Neural cell (in vitro differentiated cells): ENCODE results near the gene KCNJ10. TPM values are rescaled to one million over a fixed set of nuclear protein-coding genes. Genes with fewer than 3 reads are reported as not detected.

Experiments used
- H2AFZ ChIP-seq: fragments of 200-600, 300-800 bp; sonication (generic), shearing (Covaris generic); 2 replicates; pipeline ENCODE4 v1.6.0; 2014; ENCODE audit warnings: low read depth, mild to moderate bottlenecking, antibody characterized with exemption, low read length, moderate library complexity
- H3F3A ChIP-seq: fragments of 200-600 bp; shearing (Covaris generic); 2 replicates; pipeline ENCODE4 v1.6.1; 2016; ENCODE audit warnings: mild to moderate bottlenecking, moderate library complexity, mixed read lengths, antibody characterized with exemption, low read length; ENCODE audit not compliant: insufficient read depth, poor library complexity, severe bottlenecking
- H3K27ac ChIP-seq: fragments of 200-600, 300-800 bp; sonication (generic), shearing (Covaris generic); 2 replicates; pipeline ENCODE4 v1.5.1; 2014; ENCODE audit warnings: mild to moderate bottlenecking, low read length, moderate library complexity
- H3K27me3 ChIP-seq: fragments of 300-800, 200-600 bp; sonication (generic), shearing (Covaris generic); 2 replicates; pipeline ENCODE4 v1.6.0; 2014; ENCODE audit warnings: mild to moderate bottlenecking, low read depth, low read length, moderate library complexity; ENCODE audit not compliant: insufficient read depth
- H3K36me3 ChIP-seq: fragments of 300-800, 200-600 bp; sonication (generic), shearing (Covaris generic); 2 replicates; pipeline ENCODE4 v1.5.1; 2014; ENCODE audit warnings: mild to moderate bottlenecking, antibody characterized with exemption, low read length, moderate library complexity; ENCODE audit not compliant: insufficient read depth
- H3K4me2 ChIP-seq: fragments of 300-800, 200-600 bp; sonication (generic), shearing (Covaris generic); 2 replicates; pipeline ENCODE4 v1.6.0; 2014; ENCODE audit warnings: mild to moderate bottlenecking, low read length
- H3K4me3 ChIP-seq: fragments of 300-800, 200-600 bp; sonication (generic), shearing (Covaris generic); 2 replicates; pipeline ENCODE4 v1.5.1; 2014; ENCODE audit warnings: mild to moderate bottlenecking, low read length, moderate library complexity
- H3K79me2 ChIP-seq: fragments of 200-600 bp; shearing (Covaris generic); replicated peaks from 2 replicates; pipeline ENCODE4 v1.6.0; 2014; ENCODE audit warnings: mild to moderate bottlenecking, low read length, moderate library complexity; ENCODE audit not compliant: insufficient read depth
- H3K9ac ChIP-seq: fragments of 300-800, 200-600 bp; sonication (generic), shearing (Covaris generic); 2 replicates; pipeline ENCODE4 v1.6.1; 2016; ENCODE audit warnings: mild to moderate bottlenecking, low read length, mixed read lengths
- H3K9me2 ChIP-seq: fragments of 200-600 bp; shearing (Covaris generic); 2 replicates; pipeline ENCODE4 v1.6.1; 2016; ENCODE audit warnings: mild to moderate bottlenecking, low read length, mixed read lengths; ENCODE audit not compliant: insufficient read depth
- H3K9me3 ChIP-seq: fragments of 200-600, 300-800 bp; sonication (generic), shearing (Covaris generic); 2 replicates; pipeline ENCODE4 v1.6.1; 2016; ENCODE audit warnings: mild to moderate bottlenecking, mixed run types, low read length, moderate library complexity, mixed read lengths
- H4K20me1 ChIP-seq: fragments of 200-600 bp; shearing (Covaris generic); 2 replicates; pipeline ENCODE4 v1.6.1; 2016; ENCODE audit warnings: mild to moderate bottlenecking, mixed run types; ENCODE audit not compliant: insufficient read depth
- EP300 ChIP-seq: fragments of 450-650 bp; conservative IDR thresholded peaks from 2 replicates; pipeline ENCODE4 v1.6.1; 2014; ENCODE audit warnings: antibody characterized with exemption, mild to moderate bottlenecking, moderate library complexity; ENCODE audit not compliant: poor library complexity, severe bottlenecking
- EZH2 ChIP-seq: fragments of 200-600, 300-800 bp; shearing (Covaris generic), sonication (generic); IDR thresholded peaks from 2 replicates; pipeline ENCODE4 v1.6.1; 2014; ENCODE audit warnings: antibody characterized with exemption, low read length, borderline replicate concordance, mild to moderate bottlenecking; ENCODE audit not compliant: insufficient read depth, poor library complexity, severe bottlenecking
- MXI1 ChIP-seq: fragments of 450-650 bp; conservative IDR thresholded peaks from 2 replicates; pipeline ENCODE4 v1.6.1; 2014; ENCODE audit warnings: antibody characterized with exemption, mild to moderate bottlenecking; ENCODE audit not compliant: poor library complexity, severe bottlenecking
- POLR2AphosphoS5 ChIP-seq: IDR thresholded peaks from 2 replicates; pipeline ENCODE4 v1.6.1; 2012
- RAD21 ChIP-seq: fragments of 450-650 bp; conservative IDR thresholded peaks from 2 replicates; pipeline ENCODE4 v1.6.1; 2014; ENCODE audit warnings: antibody characterized with exemption, mild to moderate bottlenecking, moderate library complexity
- SMC3 ChIP-seq: fragments of 450-650 bp; conservative IDR thresholded peaks from 2 replicates; pipeline ENCODE4 v1.6.1; 2014; ENCODE audit warnings: antibody characterized with exemption, mild to moderate bottlenecking, moderate library complexity; ENCODE audit not compliant: poor library complexity
- TAF1 ChIP-seq: IDR thresholded peaks from 2 replicates; pipeline ENCODE4 v1.6.1; 2012; ENCODE audit warnings: low read depth
- polyA plus RNA-seq: library from polyadenylated mRNA; depleted of rRNA; stranded (reverse); fragments of >200 nt; gene quantifications from 2 replicates; pipeline ENCODE4 v1.2.3, GENCODE V29; 2014
- TF ChIP-seq, protein P1 (sequence below): fragments of 450-650 bp; IDR thresholded peaks from 2 replicates; pipeline ENCODE4 v1.5.1; 2014; ENCODE audit warnings: antibody characterized with exemption, mild to moderate bottlenecking, moderate library complexity; ENCODE audit not compliant: poor library complexity, severe bottlenecking
- TF ChIP-seq, protein P2 (sequence below): IDR thresholded peaks from 2 replicates; pipeline ENCODE4 v1.6.1; 2012; ENCODE audit warnings: borderline replicate concordance

Gene KCNJ10
- polyA plus RNA-seq, 1 donor from 2014 or later, result not detected

DNA sequence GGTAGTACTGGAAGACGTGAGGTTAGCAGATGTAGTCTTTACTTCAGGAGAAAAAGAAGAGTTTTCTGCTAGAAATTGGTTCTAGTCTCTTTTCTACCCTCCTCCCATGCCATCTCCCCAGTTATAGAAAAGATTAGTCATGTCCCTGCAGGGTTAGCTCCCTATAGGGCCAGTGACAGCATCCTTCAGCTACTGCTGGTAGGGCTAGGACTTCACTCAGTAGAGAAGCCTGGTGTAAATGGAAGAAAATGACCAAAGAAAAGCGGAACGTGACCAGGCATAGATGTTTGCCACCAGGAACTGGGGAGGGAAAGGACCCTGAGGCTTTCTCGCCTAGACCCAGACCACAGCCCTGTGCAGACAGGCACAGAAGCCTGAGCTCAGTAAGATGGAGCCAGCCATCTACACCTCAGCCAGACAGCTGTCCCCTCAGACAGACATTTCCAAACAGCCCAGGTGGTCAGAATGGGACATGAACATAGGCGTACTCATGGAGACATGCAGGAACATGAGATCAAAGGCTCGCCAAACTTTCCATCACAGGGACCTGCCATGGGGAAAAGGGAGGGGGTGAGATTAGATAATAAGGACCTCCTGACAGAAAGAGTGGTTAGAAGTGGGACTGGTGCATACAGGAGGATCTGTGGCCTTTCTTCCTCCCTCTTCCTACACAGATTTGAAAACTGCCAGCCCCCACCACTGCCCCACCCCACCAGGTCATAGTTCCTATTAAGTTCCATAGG, 92.4 kb downstream of the KCNJ10 start:
- Histone ChIP-seq H3K9me2 (no peaks in the 10 kb centered on the region), H3K4me2 (no peak overlapping the region), H3K36me3 (no peaks in the 10 kb centered on the region), H3K27ac (no peak overlapping the region), H3K4me3 (no peak overlapping the region), H3K9me3 (no peaks in the 10 kb centered on the region), H3K9ac (no peak overlapping the region), H2AFZ (no peak overlapping the region), H3K79me2 (no peaks in the 10 kb centered on the region), H4K20me1 (no peaks in the 10 kb centered on the region), H3F3A (no peaks in the 10 kb centered on the region), H3K27me3 (no peaks in the 10 kb centered on the region)
- TF ChIP-seq, protein P1, sequence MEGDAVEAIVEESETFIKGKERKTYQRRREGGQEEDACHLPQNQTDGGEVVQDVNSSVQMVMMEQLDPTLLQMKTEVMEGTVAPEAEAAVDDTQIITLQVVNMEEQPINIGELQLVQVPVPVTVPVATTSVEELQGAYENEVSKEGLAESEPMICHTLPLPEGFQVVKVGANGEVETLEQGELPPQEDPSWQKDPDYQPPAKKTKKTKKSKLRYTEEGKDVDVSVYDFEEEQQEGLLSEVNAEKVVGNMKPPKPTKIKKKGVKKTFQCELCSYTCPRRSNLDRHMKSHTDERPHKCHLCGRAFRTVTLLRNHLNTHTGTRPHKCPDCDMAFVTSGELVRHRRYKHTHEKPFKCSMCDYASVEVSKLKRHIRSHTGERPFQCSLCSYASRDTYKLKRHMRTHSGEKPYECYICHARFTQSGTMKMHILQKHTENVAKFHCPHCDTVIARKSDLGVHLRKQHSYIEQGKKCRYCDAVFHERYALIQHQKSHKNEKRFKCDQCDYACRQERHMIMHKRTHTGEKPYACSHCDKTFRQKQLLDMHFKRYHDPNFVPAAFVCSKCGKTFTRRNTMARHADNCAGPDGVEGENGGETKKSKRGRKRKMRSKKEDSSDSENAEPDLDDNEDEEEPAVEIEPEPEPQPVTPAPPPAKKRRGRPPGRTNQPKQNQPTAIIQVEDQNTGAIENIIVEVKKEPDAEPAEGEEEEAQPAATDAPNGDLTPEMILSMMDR, result no peak
- TF ChIP-seq MXI1 (no peak), RAD21 (no peak), POLR2AphosphoS5 (no peak), EP300 (no peak), EZH2 (no peak), TAF1 (no peak), SMC3 (no peak)
- TF ChIP-seq, protein P2, sequence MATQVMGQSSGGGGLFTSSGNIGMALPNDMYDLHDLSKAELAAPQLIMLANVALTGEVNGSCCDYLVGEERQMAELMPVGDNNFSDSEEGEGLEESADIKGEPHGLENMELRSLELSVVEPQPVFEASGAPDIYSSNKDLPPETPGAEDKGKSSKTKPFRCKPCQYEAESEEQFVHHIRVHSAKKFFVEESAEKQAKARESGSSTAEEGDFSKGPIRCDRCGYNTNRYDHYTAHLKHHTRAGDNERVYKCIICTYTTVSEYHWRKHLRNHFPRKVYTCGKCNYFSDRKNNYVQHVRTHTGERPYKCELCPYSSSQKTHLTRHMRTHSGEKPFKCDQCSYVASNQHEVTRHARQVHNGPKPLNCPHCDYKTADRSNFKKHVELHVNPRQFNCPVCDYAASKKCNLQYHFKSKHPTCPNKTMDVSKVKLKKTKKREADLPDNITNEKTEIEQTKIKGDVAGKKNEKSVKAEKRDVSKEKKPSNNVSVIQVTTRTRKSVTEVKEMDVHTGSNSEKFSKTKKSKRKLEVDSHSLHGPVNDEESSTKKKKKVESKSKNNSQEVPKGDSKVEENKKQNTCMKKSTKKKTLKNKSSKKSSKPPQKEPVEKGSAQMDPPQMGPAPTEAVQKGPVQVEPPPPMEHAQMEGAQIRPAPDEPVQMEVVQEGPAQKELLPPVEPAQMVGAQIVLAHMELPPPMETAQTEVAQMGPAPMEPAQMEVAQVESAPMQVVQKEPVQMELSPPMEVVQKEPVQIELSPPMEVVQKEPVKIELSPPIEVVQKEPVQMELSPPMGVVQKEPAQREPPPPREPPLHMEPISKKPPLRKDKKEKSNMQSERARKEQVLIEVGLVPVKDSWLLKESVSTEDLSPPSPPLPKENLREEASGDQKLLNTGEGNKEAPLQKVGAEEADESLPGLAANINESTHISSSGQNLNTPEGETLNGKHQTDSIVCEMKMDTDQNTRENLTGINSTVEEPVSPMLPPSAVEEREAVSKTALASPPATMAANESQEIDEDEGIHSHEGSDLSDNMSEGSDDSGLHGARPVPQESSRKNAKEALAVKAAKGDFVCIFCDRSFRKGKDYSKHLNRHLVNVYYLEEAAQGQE, result no peak

DNA sequence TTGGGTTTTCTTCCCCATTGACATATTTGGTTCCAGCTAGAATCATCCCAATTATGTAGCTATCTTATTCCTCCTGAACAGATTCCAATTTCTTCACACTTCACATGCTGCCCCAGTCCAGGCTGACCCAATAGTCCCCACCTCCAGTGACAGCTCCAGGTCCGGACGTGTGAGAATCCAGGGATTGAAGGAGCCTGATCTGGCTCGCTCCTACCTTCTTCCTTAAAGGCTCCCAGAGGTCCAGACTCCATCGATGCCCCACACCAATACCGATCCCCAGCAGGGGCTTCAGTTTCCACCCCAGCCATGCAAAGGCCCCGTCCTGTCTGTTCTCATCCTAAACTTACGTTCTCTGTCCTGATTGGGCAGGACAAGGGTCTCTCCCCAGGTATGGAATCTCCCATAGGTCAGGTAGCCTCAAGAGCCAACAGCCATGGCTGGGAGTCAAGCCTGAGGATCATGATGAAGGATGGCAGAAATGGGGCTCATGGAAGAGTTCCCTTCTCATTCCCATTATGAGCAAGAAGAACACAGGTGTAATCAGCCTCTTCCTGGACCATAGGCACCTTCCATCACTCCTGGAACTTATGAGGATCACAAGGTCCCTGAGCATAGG, 95.5 kb downstream of the KCNJ10 start:
- Histone ChIP-seq H3K9ac (no peak overlapping the region), H3K4me2 (no peak overlapping the region), H3K9me2 (no peaks in the 10 kb centered on the region), H3K9me3 (no peaks in the 10 kb centered on the region), H3K27me3 (no peaks in the 10 kb centered on the region), H3K36me3 (no peaks in the 10 kb centered on the region), H3K4me3 (no peak overlapping the region), H3F3A (no peaks in the 10 kb centered on the region), H3K27ac (no peak overlapping the region), H3K79me2 (no peaks in the 10 kb centered on the region), H2AFZ (no peak overlapping the region), H4K20me1 (no peaks in the 10 kb centered on the region)
- TF ChIP-seq TAF1, result no peak
- no peak for TF ChIP-seq POLR2AphosphoS5
- no peak for TF ChIP-seq MXI1
- TF ChIP-seq RAD21, result no peak
- TF ChIP-seq, protein P2, result no peak
- no peak for TF ChIP-seq SMC3
- no peak for TF ChIP-seq EP300
- TF ChIP-seq EZH2, result no peak
- TF ChIP-seq, protein P1, result no peak
